Gastrocnemius medialis (tissue), 4 donors: ENCODE measurements around the gene COL23A1.

Experiments
- CTCF ChIP-seq, 5 experiments: fragments of 450-650 bp in 3 of 5; fragments of 200-600 bp in 2 of 5; sonication (generic) in 2 of 5; IDR thresholded peaks in 4 of 5; conservative IDR thresholded peaks in 1 of 5; 1 replicate in 4 of 5; 2 replicates in 1 of 5; pipeline ENCODE4 v1.5.1; 2016 to 2019; ENCODE audit warnings: antibody characterized with exemption in 5 of 5, mild to moderate bottlenecking in 3 of 5, moderate library complexity in 3 of 5
- POLR2A ChIP-seq, 2 donors: fragments of 450-650 bp; IDR thresholded peaks; one replicate each; pipeline ENCODE4 v1.6.1; 2017; ENCODE audit warnings: antibody characterized with exemption in 2 of 2, mild to moderate bottlenecking in 2 of 2, moderate library complexity in 2 of 2

- TF ChIP-seq CTCF (IDR thresholded peaks at IDR 0.05 in 4 of 5, conservative IDR thresholded peaks at IDR 0.05 in 1 of 5), result no peak
- TF ChIP-seq POLR2A (IDR thresholded peaks at IDR 0.05), result no peak
Measured at GRCh38 chr5:178627259-178627598, 37.0 kb upstream of the COL23A1 start.
